NAMALWA (cell line): Measurements from ENCODE around the gene ANTKMT.

Experiments
- DNase-seq: peaks from one replicate; pipeline ENCODE4 v3.0.0-alpha.2; 2015; ENCODE audit warnings: low spot score

ANTKMT gene

GRCh38 chr16:700684-701584 lies 20.0 kb upstream of the ANTKMT start:
- DNase-seq = no peak

- no peak for DNase-seq
Measured at GRCh38 chr16:702341-702740, 18.6 kb upstream of the ANTKMT start.

DNA sequence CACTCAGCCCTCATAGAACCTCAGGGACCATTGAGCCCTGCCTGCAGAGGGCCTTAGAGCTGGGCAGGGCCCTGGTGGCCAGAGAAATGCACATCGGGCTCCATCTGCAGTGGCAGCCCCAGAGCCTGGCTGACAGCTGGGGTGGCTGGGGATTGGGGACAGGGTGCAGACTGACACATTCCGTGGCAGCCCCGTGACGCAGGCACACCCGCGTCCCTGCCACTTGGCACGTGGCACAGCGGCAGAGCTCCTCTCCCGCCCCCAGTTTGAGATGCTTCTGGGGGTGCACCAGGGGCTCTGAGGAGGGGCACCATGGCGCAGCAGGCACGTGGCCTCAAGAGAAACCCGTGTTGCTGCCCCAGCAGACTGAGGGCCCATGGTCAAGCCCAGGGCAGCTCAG lies 17.5 kb upstream of the ANTKMT start:
- no peak for DNase-seq

GRCh38 chr16:704047-704446 lies 16.9 kb upstream of the ANTKMT start:
- DNase-seq = no peak

GRCh38 chr16:704552-705380 lies 16.2 kb upstream of the ANTKMT start:
- DNase-seq = no peak

DNA sequence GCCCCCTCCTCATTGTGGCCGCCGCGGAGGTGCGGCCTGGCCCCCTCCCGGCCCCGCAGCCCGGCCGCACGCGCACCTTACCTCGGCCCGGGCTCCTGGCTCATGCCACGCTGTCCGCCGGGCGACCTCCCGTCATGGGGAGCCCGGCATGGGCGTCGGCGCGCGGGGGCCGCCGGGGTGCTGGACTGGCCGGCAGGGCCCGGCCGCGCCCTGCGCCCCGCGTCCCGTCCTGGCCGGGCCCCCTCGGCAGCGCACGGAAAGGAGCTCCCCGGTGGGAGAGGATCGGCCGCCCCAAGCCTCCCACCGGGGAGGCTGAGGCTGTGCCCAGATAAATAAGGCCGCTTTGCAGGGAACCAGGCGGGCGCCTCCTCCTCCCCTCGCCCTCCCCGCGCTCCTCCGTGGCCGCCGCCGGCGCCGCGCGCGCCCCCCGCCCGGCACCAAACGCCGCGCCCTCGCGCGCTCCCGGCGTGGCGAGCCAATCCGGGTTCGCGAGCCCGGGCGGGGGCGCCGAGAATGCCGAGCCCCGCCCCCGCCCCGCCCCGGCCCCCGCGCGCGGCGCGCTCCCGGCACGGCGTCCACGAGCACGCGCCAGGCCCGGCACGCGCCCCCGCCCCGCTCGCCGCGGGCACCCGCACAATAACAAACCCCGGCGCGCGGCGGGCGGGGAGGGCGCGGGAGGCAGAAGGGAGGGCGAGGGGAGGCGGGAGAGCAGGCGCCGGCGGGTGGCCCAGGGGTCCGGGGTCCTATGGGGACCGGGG lies 15.3 kb upstream of the ANTKMT start, which contains the start of gene FBXL16:
Gene FBXL16 (minus strand): TSS at position 371 of the 758 bp plus-strand sequence. CDS start 8,396 bp downstream, outside the sequence.
- no peak for DNase-seq

- DNase-seq = no peak
Measured at GRCh38 chr16:706189-707061, 14.5 kb upstream of the ANTKMT start.

DNA sequence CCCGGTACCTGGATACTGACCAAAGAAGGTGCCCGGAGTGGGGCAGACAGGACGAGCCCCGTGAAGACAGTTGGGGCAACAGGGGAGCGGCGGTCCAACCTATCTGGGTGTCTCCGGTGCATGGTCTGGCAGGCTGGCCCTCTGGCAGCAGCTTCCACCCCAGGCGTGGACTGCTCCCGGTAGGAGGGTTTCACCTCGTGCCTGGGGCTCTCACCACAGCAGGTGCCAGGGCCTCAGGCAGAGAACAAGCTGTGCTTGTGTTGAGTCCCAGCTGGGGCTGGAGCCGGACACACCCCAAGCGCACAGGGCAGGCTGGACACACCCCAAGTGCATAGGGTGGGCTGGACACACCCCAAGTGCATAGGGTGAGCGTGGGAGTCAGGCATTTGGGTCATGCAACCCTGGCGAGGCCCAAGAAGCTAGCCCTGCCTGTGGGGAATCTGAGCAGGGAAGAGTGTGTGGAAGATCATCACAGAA lies 13.8 kb upstream of the ANTKMT start:
- DNase-seq = no peak

- DNase-seq = no peak
Measured at GRCh38 chr16:708019-708418, 12.9 kb upstream of the ANTKMT start.

DNA sequence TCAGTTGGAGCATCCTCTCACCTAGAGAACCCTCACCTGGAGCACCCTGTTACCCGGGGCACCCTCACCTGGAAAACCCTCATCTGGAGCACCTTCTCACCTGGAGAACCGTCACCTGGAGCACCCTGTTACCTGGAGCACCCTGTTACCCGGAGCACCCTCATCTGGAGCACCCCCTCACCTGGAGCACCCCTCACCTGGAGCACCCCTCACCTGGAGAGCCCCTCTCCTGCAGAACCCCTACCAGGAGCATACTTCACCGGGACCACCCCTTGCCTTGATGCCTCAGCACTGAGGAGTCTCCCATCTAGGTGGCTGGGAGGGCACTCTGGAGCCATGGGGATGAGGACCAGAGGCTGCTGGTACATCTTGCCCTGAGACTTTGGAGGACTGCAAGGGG lies 12.0 kb upstream of the ANTKMT start:
- no peak for DNase-seq

- peak; percentile 43 for DNase-seq
Measured at GRCh38 chr16:709566-710499, 11.1 kb upstream of the ANTKMT start.

GRCh38 chr16:710500-711075 lies 10.4 kb upstream of the ANTKMT start:
- DNase-seq = no peak

- DNase-seq = no peak
Measured at GRCh38 chr16:711084-711483, 9.9 kb upstream of the ANTKMT start.

DNA sequence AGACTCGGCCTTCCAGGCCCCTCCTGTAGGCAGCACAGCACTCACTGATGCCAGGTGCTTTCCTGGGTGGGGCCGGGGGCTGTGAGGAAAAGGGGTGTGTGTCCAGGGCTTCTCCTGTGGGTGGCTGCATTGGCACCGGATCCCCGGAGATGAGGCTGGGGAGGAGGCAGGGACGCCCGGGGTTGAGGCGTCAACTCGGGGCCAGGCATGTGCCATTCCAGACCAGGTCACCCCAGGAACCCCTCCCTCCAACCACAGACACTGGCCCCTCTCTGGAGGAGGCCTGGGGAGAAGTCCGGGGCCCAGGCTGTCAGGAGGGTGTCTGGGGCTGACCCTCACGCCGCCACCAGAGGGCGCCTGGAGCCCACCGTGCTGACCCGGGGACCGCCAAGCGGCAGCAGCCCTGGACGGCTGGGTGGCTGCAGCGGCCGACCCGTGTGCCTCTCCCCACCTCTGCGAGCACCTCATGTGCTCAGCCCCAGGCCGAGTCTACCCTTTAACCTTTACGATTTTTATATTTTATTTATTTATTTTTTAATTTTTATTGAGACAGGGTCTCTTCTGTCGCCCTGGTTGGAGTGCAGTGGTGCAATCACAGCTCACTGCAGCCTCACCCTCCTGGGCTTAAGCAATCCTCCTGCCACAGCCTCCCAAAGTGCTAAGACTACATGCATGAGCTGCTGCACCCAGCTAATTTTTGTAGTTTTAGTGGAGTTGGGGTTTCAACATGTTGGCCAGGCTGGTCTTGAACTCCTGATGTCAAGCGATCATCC lies 9.2 kb upstream of the ANTKMT start:
- DNase-seq = peak; percentile 77

GRCh38 chr16:712740-713250 lies 8.2 kb upstream of the ANTKMT start:
- DNase-seq = peak; percentile 53

DNA sequence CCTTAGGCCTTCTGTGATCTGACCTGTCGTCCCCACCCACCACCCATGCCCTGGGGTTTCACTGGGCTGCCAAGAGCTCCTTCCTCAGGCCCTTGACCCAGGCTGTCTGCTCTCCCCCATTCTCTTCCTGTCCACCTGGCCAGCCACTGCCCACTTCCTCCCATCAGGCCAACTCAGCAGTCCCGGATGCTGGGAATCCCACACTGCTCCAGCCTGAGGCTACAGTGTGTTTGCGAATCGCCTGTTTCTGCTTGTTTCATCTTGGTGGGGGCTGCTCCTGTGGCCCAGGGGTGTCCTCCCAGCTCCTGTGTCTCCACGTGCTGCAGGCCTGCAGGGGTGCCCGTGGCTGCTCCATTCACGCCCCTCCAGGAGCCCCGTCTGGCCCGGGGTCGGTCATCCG lies 6.9 kb upstream of the ANTKMT start:
- no peak for DNase-seq

- DNase-seq = peak; percentile 79
Measured at GRCh38 chr16:714558-715476, 6.1 kb upstream of the ANTKMT start, which contains the start of gene METRN. TSS of gene METRN (plus strand) at chr16:715118. CDS start at chr16:715290, 172 bp downstream.
